GM11168 (cell line): Measurements from ENCODE around the gene TMEM161B.
"Not testable (repeated sequence)": the region's sequence is repeated elsewhere in the genome, so short reads cannot be mapped to it uniquely, and the experiment has no call there.

Experiments
- in situ Hi-C: fragments of 300-500 bp; cut with MboI; formaldehyde crosslinking; loops from one replicate; pipeline ENCODE4 v1.12.0; 2022; ENCODE audit warnings: low sequenced_read_pairs; ENCODE audit not compliant: unreplicated experiment

TMEM161B gene

DNA sequence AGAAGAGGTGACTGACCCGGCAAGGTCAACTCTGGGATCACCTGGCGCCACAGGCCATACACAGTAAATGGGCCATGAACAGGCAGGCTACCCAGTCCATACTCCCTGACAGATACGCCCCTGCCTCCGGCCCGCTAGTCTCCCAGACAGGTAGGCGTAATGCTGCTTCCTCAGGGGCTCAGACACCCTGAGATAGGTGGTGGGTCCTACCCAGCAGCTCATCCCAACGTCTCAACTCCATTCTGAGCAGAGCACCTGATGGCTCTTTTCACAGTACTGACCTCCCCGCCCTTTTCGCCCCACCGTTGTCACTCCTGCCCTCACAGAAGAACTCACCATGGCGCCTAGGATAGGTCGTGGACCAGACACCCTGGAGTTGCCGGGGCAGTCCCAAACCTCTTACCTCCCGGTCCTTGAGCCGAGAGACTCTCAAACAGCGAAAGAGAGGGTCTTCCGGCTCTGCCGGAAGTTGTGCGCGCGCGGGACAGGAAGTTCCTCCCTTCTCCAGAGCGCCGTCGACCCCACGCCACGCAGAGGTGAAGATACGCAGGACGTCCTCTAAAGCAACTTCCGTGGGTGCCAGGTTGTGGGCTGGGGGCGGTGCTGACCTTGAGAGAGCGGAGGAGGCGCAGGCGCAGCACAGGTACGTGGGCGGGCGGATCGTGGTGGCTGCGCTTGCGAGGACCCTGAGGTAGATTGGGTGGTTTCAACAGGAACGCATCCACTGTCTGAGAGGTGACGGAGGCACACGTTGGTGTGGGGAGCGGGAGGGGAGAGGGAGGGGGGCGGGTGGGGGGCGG, at the start of gene TMEM161B:
Gene TMEM161B (minus strand): TSS at position 461 of the 800 bp plus-strand sequence. CDS start 122 bp downstream, at position 339.
- in situ Hi-C loops, result no loop called here

DNA sequence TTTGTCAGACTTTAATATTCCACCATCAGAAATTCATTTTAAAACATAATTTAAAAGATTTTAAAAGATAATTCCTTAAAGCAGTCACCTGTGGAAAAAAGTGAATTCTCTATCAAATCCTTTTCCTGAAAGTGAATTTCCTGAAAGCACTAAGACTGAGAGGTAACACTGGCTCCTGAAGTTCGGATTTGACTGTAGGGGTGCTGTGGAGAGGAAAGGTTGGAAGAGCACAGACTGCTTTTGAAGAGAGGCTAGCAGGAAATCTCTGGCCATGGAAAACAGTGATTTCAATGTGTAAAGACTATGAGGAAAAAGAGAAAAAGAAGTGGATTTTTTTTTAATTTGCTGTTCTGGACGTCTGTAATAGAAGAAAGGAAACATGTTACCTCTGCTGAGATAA, 35.7 kb upstream of the TMEM161B start:
- in situ Hi-C loops, result no loop called here

DNA sequence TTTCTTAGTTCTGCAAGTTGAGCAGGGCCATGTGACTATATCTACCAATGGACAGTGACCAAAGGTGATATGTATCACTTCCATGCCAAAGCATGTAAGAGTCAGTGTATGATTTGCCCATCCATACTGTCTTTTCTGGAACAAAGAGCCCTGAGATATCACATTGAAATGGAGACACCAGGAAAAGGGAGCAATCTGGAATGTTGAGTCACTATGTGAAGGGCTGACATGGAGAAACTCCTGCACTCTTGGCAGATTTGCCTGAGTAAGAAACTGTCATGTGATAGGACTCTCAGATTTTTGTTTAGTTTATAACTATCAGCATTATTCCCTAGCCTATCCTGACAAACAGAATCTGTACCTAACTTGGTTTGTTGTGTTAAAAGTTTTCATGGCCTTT, 29.8 kb upstream of the TMEM161B start:
- in situ Hi-C loops, result no loop called here

DNA sequence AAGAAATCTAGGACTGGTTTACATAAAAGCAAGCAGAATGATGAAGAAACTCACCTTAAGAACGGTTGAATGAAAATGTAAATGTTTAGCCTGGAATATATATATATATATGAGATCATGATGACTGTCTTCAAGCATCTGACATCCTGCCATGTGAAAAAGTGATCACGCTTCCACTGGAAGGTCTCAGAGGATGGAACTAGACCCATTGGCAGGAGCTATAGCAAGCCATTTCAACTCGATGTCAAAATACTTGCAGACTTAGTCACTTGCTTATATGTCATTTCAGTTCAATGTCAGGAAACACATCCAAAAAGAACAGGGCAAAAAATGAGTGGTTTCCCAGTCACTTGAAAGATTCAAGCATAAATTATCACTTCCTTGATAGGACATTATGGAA, 22.2 kb upstream of the TMEM161B start:
- in situ Hi-C loops, result no loop called here

DNA sequence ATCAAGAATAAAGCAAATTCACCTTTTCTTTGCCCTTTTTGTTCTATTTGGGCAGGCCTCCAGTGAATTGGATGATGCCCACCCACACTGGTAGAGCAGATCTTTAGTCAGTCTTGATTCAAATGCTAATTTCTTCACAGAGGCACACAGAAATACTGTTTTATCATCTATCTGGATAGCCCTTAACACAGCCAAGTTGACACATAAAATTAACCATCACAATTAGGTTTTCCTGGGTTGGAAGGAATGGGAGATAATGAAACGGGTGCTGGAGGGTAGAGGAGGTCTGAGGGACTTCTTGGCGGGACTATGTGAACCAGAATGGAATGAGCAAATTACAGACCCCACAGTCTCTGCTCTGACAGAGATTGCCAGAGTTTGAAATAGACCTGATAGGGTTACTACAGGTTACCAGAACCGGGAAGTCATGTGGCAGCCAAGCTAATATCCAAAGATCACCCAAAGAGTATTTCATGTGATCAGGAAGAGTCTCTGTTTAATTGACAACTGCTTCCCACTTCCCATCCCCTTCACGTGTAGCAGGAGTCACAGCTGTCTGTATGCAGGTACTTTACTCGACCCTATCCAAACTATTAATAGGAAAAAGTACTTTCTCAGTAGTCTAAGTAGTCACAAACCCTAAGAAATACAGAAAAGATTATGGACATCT, 20.0 kb upstream of the TMEM161B start:
- in situ Hi-C loops, result no loop called here

DNA sequence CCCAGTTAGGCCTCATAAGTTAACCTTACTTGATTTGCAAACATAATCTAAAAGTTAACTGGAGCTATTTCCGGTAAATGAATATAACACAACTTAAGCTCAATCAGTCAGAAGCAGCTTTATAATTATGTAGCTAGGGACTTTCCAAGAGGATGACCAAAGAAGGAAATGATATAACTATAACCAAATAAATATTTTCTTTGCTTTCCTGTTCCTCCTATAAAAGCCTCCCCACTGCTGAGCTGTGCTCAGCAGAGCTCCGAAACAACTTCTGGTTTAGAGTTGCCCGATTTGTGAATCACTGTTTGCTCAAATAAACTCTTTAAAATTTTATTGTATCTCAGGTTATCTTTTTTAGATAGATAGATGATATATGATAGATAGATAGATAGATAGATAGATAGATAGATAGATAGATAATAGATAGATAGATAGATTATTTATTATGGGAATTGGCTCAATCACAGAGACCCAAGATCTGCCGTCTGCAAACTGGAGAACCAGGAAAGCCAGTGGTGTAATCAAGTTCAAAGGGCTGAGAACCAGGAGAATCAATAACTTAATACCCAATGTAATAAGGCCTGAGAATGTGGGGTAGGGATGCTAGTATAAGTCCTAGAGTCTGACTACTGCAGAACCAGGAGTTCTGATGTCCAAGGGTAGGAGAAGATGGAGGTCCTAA, 19.3 kb upstream of the TMEM161B start:
- in situ Hi-C loops, result no loop called here

DNA sequence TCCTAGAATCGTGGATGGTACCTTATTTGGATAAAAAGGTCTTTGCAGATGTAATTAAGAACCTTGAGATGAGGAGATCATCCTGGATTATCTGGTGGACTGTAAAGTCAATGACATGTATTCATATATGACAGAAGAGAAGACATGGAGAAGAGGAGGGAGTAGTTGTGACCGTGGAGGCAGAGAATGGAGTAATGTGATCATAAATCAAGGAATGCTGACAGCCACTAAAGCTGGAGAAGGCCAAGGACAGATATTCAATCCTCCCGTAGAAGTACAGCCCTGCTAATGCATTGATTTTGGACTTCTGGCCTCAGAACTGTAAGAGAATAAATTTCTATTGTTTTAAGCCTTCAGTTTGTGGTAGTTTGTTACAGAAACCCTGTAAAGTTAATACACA, 18.7 kb upstream of the TMEM161B start:
- in situ Hi-C loops, result no loop called here

DNA sequence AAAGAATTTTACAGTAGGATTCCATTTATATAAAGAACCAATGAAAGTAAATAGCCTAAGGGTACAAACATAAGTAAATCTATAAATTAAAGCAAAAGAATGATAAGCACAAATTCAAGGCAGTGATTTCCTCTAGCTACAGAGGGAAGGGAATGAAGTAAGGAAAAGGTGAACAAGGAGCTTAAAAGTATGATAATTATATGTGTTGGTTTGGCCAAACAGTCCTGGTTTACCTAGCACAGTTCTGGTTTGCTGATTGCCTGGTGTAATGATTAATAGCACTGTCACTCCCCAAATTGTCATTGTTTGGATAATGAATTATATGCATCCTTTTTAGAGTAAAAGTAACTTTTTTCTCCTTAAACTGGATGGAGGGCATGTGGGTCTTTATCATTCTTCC, 15.0 kb upstream of the TMEM161B start:
- in situ Hi-C loops, result no loop called here

DNA sequence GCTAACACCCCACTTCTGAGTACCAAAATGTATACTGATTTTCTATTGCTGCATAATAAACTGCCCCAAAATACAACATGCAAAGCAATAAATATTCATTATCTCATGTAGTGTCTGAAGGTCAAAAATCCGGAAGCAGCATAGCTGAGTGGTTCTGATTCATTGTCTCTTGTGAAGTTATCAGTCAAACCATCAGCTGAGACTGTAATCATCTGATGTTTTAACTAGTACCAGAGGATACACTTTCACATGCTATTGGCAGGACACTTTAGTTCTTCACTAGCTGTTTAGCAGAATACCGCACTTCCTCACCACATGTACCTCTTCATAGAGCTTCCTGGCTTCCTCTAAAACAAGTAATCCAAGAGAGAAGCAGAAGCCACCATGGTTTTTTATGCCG, 12.7 kb upstream of the TMEM161B start:
- in situ Hi-C loops, result no loop called here

DNA sequence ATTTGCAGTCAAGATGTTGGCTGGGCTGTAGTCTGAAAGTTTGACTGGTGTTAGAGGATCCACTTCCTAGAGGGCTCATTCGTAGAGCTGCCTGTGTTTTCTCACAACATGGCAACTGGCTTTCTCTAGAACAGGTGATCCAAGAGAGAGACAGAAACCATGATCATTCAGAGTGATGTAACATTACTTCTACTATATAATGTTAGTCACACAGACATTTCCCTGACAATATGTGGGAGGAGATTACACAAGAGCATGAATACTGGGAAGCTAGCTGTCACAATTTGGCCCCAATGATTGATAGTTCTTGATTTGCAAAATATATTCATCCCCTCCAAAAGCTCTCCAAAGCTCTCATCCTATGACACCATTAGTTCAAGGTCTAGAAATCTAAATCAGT, 10.9 kb upstream of the TMEM161B start:
- in situ Hi-C loops, result no loop called here

DNA sequence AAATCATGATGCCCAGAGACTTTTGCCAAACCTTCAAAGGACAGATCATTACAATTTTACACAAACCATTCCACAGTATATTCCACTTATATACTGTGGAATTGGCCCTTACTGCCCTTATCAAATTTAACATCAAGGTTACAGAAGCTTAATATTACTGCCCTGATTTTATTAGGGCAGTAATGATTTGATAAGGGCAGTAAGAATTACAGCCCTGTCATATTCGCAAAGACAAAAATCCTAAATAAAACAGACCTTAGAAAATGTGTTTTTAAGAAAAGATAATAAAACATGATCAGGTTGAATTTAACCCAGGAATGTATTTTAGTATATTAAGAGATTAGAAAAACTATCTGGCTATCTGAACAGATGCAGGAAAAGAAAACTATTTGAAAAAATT, 7.7 kb upstream of the TMEM161B start:
- in situ Hi-C loops, result no loop called here

DNA sequence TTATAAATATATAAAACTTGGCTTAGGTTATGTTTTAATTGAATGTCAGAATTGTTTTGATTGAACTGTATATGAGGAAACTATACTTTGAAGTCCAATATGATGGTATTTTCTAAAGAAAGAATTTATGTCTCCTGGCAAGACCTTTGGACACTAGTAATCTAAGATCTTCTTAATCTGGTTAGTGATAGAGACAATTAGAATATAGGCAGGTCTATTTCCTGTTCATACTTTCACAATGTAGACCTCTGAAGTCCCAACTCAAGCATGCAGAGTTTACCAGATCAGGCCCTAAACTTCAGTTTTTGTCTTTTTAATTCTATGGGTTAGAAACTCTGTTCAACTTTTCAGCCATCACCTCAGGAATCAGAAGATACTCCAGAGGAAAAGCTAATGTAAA, 6.9 kb upstream of the TMEM161B start:
- in situ Hi-C loops, result no loop called here

DNA sequence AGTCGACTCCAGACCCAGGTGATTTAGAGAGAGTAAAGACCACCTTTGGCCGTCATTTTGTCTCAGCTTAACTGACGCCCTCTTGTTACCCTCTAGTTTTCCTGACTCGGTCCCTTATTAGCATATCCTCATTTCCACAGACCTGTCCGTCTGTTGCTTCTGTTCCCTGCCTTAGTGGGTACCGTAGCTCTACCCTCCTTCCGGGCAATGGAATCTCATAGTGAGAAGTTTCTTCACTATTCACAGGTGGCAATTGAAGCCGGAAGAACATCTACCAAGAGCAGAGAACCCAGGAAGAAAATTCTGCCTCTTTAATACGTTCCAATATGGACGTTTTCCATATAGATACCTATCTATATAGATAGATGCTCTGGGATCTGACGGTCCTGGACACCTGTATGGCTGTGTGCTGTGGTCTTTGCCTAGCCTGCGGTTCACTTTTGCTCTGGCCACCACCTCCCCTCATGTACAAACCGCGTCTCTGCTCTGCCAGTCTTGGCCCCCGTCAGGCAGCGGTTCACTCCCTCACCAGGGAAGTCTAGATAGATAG, 652 bp upstream of the TMEM161B start:
- in situ Hi-C loops, result no loop called here

DNA sequence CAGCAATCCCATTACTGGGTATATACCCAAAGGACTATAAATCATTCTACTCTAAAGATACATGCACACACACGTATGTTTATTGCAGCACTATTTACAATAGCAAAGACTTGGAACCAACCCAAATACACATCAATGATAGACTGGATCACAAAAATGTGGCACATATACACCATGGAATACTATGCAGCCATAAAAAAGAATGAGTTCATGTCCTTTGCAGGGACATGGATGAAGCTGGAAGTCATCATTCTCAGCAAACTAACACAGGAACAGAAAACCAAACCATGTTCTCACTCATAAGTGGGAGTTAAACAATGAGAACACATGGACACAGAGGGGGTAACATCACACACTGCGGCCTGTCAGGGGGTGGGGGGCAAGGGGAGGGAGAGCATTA, 4.1 kb downstream of the TMEM161B start:
- in situ Hi-C loops, result not testable (repeated sequence)

DNA sequence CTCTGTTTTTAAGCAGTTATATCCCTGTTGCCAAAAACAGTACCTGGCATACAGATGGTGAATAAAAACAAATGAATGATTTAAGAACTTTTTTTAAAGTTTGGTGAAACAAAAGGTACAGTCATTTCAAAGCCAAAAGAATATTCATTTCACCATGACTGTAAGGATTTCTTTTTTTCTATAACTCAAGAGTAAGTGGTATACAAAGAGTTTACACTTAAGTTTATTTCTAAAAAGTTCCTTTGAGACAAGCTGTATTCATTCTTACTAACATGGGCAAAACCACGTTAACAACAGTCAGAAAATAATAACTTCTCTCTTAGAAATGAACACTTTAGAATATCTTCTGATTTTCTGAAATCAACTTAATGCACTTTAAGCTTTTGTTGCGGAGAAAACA, 5.3 kb downstream of the TMEM161B start:
- in situ Hi-C loops, result no loop called here

DNA sequence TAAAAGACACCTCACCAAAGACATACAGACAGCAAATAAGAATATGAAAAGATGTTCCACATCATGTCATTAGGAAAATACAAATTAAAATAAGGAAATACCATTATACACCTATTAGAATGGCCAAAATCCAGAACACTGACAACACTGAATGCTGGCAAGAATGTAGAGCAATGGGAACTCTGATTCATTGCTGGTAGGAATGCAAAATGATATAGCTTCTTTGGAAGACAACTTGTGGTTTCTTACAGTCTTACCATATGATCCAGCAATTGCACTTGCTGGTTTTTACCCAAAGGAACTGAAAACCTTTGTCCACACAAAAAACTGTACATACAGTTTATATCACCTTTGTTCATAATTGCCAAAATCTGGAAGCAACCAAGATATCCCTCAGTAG, 6.5 kb downstream of the TMEM161B start:
- in situ Hi-C loops, result no loop called here

DNA sequence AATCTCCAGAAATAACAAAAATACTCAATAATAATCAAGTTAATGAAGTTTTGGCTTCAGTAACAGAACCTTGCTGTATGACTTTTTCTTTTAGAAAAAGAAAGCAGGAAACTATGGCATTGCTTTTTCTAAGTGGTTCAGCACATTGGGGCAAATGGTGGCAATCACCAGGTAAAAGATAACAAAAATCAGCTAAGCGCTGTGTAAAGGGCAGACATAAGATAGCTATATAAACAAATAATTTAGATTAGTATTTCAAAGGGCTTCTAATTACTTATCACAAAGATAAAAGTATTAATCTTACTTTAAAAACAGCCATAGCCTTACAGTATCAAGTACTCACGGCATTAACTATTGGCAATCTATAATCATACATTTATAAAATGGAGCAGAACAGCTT, 10.0 kb downstream of the TMEM161B start:
- in situ Hi-C loops, result no loop called here

DNA sequence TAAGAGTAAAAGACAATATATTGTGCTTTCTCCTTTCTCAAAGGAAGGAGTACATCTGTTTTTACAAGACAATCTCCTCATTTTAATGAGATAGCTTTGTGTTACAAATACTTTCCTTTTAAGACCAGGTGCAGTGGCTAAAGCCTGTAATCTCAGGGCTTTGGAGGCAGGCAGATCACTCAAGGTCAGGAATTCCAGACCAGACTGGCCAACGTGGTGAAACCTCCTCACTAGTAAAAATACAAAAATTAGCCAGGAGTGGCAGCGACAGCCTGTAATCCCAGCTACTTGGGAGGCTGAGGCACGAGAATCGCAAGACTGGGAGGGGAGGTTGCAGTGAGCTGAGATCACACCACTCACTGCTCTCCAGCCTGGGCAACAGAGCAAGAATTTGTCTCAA, 11.8 kb downstream of the TMEM161B start:
- in situ Hi-C loops, result no loop called here

DNA sequence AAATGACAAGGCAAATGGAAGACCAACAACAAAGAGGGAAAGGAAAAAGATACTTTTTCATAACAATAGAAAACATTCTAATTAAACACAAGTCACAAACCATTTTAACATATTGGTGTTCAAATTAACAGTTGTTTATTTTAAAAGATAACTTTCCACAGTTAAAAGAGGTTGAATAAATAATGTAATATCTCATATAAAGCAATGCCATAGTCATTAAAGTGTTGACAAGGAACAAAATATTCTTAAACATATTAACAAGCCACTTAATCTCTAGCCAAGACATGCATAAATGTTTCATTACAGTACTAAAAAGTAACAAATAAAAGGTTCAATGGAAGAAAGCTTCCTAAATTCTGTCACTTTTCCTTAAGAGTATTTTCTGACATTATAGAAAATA, 12.6 kb downstream of the TMEM161B start:
- in situ Hi-C loops, result no loop called here

DNA sequence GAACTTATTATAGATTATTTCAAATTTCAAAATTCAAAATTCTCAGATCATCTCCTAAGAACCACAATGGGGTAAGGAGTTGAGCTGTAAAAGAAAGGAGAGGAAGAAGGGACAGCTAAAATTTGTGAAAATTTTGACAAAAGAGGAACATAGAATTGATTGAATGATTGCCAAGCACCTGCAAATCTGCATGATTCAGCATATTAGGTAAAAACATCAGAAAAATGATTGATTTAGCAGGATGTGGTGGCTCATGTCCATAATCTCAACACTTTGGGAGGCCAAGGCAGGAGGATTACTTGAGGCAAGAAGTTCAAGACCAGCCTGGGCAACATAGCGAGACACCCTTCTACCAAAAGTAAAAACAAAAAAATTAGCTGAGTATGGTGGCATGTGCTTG, 14.3 kb downstream of the TMEM161B start:
- in situ Hi-C loops, result no loop called here

DNA sequence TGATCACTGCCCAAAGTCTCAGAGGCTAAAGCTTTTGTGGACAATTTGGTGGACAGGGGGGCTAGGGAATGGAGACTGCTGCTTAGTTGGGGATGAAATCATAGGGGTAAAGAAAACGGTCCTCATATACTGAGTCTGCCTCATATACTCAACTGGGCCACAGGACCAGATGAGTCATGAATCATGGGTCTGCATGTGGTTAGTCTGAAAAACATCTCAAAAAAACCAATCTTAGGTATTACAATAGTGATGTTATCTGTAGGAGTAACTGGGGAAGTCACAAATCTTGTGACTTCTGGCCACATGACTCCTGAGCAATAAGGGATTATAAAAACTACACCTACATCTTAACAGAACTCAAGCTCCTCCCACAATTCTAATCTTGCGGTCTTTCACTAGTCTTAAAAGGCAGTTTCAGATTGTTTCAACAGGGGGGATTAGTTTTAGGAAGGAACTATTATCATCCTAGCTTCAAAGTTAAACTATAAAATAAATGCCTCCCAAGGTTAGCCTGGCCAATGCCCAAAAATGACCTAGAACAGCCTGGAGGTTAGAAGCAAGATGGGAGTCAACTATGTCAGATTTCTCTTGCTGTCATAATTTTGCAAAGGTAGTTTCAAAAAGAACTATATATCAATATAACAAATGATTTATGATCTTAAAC, 17.5 kb downstream of the TMEM161B start:
- in situ Hi-C loops, result no loop called here
